Thoracic aorta (tissue), 2 donors: Measurements from ENCODE around the gene MYO3B. TPM values are rescaled to one million over a fixed set of nuclear protein-coding genes. Genes with fewer than 3 reads are reported as not detected.

Experiments
- ATAC-seq: fragments of 150-250 bp; one replicate; pipeline ENCODE4 v1.8.0; 2017; ENCODE audit warnings: low read depth; ENCODE audit not compliant: insufficient number of reproducible peaks, low FRiP score
- DNase-seq: peaks from one replicate; pipeline ENCODE4 v3.0.0-alpha.2; 2020; ENCODE audit warnings: low spot score
- H3K27ac ChIP-seq, 2 donors: fragments of 200-600 bp; sonication (generic); 1 replicate in 1 of 2; 2 replicates in 1 of 2; pipeline ENCODE4 v1.5.1; 2016; ENCODE audit warnings: mild to moderate bottlenecking in 2 of 2, moderate library complexity in 2 of 2
- H3K27me3 ChIP-seq: fragments of 200-600 bp; sonication (generic); replicated peaks from 2 replicates; pipeline ENCODE4 v1.6.0; 2016; ENCODE audit warnings: mild to moderate bottlenecking; ENCODE audit not compliant: insufficient read depth
- H3K36me3 ChIP-seq: fragments of 200-600 bp; sonication (generic); one replicate; pipeline ENCODE4 v1.5.1; 2016
- H3K4me1 ChIP-seq, 2 donors: fragments of 200-600 bp; sonication (generic); 1 replicate in 1 of 2; 2 replicates in 1 of 2; pipeline versions ENCODE4 v1.5.1 to v1.6.0; 2016; ENCODE audit warnings: low read depth in 2 of 2, mild to moderate bottlenecking in 1 of 2; ENCODE audit not compliant: control insufficient read depth in 1 of 2
- H3K4me3 ChIP-seq: fragments of 200-600 bp; sonication (generic); 2 replicates; pipeline ENCODE4 v1.5.1; 2016; ENCODE audit warnings: mild to moderate bottlenecking
- H3K9me3 ChIP-seq: fragments of 200-600 bp; sonication (generic); 2 replicates; pipeline ENCODE4 v1.5.1; 2016
- total RNA-seq, 2 donors: library from RNA; depleted of rRNA; stranded (reverse); fragments of >200 nt; gene quantifications; one replicate each; pipeline versions ENCODE4 v1.1.0 to v1.2.3, GENCODE V29; 2016
- TF ChIP-seq, protein P1 (sequence below): fragments of 200-600 bp; sonication (generic); IDR thresholded peaks from one replicate; pipeline ENCODE4 v1.5.1; 2019; ENCODE audit warnings: antibody characterized with exemption

The MYO3B gene
- total RNA-seq, 2 donors from 2014 or later: not detected

DNA sequence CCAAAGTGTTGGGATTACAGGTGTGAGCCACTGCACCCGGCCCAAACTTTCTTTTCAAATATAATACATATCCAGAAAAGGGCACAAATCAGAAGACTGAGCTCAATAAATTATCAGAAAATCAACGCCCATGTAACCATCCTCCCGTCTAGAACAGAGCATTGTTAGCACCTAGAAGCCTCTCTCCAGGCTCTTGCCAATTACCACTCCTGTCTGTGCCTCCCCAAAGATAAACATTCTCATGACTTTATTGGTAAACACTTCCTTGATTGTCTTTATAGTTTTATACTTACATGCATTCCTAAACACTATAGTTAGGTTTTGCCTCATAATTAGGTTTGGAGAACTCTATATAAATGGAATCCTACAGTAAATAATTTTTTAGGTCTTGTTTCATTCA, 478.7 kb downstream of the MYO3B start:
- Histone ChIP-seq H3K27ac (no peak overlapping the region), H3K9me3 (no peaks in the 10 kb centered on the region), H3K4me3 (no peak overlapping the region), H3K4me1 (peaks cover 0 to 4% of the 10 kb centered on the region in 2 donors), H3K27me3 (no peaks in the 10 kb centered on the region), H3K36me3 (no peaks in the 10 kb centered on the region)
- DNase-seq (no peak), ATAC-seq (no peak)
- TF ChIP-seq, protein P1, sequence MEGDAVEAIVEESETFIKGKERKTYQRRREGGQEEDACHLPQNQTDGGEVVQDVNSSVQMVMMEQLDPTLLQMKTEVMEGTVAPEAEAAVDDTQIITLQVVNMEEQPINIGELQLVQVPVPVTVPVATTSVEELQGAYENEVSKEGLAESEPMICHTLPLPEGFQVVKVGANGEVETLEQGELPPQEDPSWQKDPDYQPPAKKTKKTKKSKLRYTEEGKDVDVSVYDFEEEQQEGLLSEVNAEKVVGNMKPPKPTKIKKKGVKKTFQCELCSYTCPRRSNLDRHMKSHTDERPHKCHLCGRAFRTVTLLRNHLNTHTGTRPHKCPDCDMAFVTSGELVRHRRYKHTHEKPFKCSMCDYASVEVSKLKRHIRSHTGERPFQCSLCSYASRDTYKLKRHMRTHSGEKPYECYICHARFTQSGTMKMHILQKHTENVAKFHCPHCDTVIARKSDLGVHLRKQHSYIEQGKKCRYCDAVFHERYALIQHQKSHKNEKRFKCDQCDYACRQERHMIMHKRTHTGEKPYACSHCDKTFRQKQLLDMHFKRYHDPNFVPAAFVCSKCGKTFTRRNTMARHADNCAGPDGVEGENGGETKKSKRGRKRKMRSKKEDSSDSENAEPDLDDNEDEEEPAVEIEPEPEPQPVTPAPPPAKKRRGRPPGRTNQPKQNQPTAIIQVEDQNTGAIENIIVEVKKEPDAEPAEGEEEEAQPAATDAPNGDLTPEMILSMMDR: no peak

DNA sequence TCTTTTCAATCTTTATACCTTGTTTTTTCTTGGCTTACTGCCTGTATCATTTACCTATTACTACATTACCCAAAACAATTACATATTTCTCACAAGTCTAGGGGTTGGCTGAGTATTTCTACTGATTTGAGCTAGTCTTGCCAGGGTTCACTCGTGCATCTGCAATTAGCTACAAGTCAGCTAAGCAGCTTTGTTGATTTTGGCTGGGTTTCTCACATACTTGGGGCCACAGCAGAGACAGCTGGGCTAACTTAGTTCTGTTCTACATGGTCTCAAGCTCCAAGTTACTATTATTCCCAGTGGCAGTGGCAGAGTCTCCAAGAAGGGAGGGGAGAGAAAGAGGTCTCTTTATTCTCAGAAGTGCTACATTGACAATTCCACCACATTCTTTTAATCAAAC, 482.5 kb downstream of the MYO3B start:
- ATAC-seq: no peak
- no peak overlapping the region for H3K4me3 ChIP-seq
- H3K4me1 ChIP-seq: peaks cover 0 to 4% of the 10 kb centered on the region in 2 donors
- DNase-seq: no peak
- no peak overlapping the region for H3K27ac ChIP-seq
- H3K36me3 ChIP-seq: no peaks in the 10 kb centered on the region
- no peaks in the 10 kb centered on the region for H3K9me3 ChIP-seq
- H3K27me3 ChIP-seq: no peaks in the 10 kb centered on the region
- TF ChIP-seq, protein P1: no peak

DNA sequence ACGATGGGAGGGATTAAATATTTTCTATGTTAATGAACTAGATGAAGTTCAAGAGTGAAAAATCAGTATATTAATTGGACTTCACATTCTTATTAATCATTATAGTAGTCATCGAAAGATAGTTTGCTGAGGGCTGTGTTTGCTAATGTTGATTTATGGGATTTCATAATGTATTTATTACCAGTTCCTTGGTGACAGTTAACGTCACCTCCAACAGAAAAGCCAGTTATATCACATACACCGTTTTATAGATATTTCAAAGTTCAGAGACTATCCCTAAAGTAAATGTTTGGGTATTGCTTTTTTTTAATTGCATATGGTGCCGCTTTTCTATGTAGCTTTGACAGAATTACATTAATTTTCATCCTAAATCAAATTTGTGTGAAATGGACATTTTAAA, 487.8 kb downstream of the MYO3B start:
- no peaks in the 10 kb centered on the region for H3K4me1 ChIP-seq
- ATAC-seq: no peak

DNA sequence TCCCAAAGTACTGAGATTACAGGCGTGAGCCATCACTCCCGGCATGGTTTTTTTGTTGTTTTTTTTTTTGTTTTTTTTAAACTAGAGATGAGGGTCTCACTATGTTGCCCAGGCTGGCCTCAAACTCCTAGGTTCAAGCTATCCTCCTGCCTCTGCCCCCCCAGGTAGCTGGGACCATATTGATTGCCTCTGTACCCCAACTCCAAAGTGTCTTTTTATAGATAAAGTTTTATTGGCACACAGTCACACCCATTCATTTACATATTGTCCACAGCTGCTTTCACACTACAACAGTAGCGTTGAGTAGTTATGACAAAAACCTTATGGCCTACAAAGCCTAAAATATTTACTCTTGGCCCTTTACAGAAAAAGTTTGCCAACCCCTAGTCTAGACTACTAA, 492.0 kb downstream of the MYO3B start:
- H3K4me1 ChIP-seq: no peaks in the 10 kb centered on the region
- no peaks in the 10 kb centered on the region for H3K9me3 ChIP-seq
- H3K36me3 ChIP-seq: no peaks in the 10 kb centered on the region
- no peaks in the 10 kb centered on the region for H3K27me3 ChIP-seq
- no peak for DNase-seq
- no peak overlapping the region for H3K27ac ChIP-seq
- TF ChIP-seq, protein P1: no peak
- no peak for ATAC-seq
- no peak overlapping the region for H3K4me3 ChIP-seq

More for the DNA sequence above, 487.8 kb downstream of the MYO3B start:
- TF ChIP-seq, protein P1: no peak
- no peaks in the 10 kb centered on the region for H3K27me3 ChIP-seq
- DNase-seq: no peak
- no peak overlapping the region for H3K27ac ChIP-seq
- H3K4me3 ChIP-seq: no peak overlapping the region
- no peaks in the 10 kb centered on the region for H3K36me3 ChIP-seq
- no peaks in the 10 kb centered on the region for H3K9me3 ChIP-seq

DNA sequence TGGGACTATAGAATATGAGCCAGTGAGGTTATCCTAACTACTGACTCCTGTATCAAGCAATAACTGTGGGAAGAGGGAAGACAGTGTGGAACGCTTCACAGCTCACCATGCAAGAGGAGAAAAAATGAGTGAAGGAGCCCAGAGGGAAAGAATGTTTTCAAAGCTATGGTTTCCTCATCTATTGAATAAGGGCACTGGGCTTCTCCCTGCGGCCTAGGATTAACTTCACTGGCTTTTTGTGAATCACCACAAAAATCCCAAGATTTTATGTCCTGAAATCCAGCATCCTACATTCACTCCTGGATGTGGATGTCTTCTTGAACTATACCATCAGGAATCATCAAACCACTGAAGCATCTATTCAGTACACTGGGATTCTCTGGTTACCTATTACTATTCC, 492.7 kb downstream of the MYO3B start:
- Histone ChIP-seq H3K4me1 (no peaks in the 10 kb centered on the region), H3K36me3 (no peaks in the 10 kb centered on the region), H3K4me3 (no peak overlapping the region), H3K27me3 (no peaks in the 10 kb centered on the region), H3K9me3 (no peaks in the 10 kb centered on the region), H3K27ac (no peak overlapping the region)
- DNase-seq: no peak
- TF ChIP-seq, protein P1: no peak
- no peak for ATAC-seq
